HG02678 (cell line): Measurements from ENCODE around the gene BTBD17.
"Not testable (repeated sequence)": the region's sequence is repeated elsewhere in the genome, so short reads cannot be mapped to it uniquely, and the experiment has no call there.

Source experiments
- ATAC-seq: cut with Tn5 transposase; IDR thresholded peaks from one replicate; pipeline ENCODE4 v1.9.1; 2021; ENCODE audit warnings: mild to moderate bottlenecking, moderate library complexity; ENCODE audit not compliant: unreplicated experiment

BTBD17 gene, protein sequence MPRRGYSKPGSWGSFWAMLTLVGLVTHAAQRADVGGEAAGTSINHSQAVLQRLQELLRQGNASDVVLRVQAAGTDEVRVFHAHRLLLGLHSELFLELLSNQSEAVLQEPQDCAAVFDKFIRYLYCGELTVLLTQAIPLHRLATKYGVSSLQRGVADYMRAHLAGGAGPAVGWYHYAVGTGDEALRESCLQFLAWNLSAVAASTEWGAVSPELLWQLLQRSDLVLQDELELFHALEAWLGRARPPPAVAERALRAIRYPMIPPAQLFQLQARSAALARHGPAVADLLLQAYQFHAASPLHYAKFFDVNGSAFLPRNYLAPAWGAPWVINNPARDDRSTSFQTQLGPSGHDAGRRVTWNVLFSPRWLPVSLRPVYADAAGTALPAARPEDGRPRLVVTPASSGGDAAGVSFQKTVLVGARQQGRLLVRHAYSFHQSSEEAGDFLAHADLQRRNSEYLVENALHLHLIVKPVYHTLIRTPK

DNA sequence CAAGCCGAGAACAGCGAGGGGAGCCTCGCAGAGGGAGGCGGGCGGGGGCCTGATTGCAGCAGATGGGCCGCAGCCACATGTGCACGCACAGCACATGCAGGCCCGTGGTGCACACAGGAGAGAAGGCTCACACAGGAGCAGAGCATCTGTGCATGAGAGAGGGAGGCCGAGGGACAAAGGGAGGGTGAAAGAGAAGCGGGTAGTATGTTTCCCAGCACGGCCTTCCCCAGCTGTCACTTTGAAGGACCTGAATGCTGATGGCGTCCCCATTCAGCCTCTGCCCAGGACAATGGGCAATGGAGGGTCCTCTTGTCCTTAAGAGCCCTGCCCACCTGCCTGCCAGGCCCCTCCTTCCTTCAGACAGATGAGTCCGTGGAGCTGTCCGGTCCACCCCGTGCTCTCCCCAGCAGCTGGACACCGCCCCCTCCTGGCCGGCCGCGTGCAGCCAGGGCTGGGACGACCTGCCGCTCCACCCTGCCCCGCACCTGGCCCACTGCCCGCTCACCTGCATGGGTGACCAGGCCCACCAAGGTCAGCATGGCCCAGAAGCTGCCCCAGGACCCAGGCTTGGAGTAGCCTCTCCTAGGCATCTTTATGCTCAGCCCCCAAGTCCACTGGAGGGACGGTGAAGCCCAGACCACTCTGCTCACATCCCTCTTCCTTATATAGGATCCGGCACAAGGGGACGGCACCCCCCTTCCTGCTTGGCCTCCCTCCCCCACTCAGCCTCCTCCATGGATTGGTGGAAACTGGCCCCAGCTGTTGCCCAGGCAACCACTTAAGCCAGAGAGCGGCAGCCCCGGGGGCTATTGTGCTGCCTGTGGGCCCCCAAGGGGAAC is at the start of gene BTBD17:
Gene BTBD17 (minus strand): TSS at position 639 of the 839 bp plus-strand sequence. CDS start 49 bp downstream, at position 590.
- ATAC-seq: no peak

DNA sequence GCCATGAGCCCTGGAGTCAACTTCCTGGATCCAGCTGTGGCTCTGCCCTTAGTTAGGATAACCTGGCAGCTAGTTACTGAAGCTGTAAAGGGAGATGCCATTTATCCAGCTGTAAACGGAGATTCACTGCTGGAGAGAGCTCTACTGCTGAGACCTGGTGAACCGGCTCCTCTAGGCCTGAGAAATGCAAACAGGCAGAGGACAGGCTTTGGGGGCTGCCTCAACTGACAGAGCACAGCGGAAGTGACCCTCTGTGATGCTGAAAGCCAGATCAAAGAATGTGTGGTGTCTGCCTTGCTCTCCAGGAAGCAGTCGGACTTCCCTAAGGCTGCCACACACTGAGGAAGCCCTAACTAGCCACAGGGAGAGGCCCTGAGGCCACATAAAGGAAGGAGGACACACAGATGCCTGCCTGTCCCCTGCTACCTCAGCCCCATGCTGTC is 48.4 kb upstream of the BTBD17 start:
- no peak for ATAC-seq

DNA sequence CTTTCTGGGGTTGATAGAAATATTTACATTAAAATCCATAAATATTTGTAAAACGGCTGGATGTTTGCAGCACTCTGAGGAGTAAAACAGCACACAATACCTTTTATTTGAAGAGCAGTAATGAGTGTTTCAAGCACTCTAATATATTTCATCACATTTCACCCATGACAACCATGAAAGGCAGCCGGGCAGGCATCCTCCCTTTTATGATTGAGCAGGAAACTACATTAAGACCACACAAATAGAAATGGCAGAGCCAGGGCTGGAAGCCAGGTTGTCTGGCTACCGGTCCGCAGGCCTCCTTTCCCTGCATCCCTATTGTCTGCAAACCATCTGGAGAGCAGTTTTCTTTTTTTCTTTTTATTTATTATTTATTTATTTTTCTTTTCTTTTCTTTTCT is 47.1 kb upstream of the BTBD17 start:
- ATAC-seq: no peak

DNA sequence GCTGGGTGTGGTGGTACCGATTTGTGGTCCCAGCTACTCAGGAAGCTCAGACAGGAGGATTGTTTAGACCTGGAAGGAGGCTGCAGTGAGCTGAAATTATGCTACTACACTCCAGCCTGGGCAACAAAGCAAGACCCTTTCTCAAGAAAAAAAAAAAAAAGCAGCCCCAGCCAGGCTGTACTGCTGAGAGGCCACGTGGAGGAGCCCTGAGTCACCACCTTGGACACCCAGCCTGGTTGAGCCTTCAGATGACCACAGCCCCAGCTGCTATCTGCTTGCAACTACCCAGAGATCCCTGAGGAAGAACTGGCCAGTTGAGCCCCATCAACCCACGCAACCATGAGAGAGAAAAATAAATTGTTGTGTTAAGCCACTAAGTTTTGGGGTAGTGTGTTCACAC is 46.6 kb upstream of the BTBD17 start:
- no peak for ATAC-seq

DNA sequence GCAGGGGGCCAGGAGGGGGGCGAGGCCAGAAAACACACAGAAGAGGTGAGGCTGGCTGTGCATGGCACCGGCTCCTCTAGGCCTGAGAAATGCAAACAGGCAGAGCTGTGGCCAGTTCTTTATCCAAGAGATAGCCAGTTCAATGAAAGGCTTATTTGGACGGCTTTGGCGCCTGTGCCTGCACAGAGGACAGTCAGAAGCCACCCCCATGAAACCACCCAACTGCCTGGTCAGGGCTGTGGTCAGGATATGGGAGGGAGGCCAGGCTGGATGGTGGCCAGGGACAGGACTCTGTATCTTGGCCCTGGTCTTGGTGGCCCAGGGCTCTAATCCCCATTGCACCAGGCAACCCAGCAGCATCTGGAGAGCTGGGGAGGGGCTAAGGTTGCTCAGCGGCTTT is 45.7 kb upstream of the BTBD17 start:
- ATAC-seq: no peak

DNA sequence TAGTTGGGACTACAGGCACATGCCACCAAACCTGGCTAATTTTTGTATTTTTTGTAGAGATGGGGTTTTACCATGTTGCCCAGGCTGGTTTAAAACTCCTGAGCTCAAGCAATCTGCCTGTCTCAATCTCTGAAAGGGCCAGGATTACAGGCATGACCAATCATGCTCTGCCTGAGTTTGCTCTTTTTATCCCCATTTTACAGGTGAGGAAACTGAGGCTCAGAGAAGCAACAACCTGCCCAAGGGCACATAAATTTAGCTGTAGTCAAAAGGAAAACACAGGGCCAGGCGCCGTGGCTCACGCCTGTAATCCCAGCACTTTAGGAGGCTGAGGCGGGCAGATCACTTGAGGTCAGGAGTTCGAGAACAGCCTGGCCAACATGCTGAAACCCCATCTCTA is 43.6 kb upstream of the BTBD17 start:
- not testable (repeated sequence) for ATAC-seq

DNA sequence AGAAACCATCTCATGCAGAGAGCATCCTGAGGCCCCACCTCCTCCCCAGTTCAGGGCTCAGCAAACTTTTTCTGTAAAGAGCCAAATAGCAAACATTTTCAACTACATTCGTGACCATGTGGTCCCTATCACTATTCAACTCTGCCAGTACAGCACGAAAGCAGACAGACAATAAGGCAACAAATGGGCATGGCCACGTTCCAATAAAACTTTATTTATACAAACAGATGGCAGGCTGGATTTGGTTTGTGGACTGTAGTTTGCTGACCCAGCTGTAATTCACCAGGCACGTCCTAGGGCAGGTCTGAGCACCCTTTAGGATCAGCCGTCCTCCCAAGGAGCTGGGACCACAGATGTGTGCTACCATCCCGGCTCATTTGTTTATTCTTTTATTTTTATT is 43.1 kb upstream of the BTBD17 start:
- no peak for ATAC-seq

DNA sequence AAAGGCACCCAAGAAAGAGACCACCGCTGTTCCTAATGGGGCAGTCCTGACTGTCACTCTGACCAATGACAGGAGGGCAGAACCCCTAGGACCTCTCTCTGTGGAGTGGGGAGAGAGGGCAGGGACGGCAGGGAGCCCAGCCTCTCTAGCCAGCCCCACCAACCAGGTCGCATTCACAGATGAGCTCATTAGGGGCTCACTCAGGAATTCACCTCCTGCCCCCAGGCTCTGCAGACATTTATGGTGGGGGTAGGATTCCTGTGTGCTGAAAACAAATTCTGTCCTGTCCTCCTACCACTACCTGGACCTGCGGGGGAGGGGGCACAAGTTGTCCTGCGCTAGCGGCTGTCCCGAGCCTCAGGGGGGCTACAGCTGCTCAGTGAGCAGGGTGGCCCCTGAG is 42.5 kb upstream of the BTBD17 start:
- ATAC-seq: no peak

DNA sequence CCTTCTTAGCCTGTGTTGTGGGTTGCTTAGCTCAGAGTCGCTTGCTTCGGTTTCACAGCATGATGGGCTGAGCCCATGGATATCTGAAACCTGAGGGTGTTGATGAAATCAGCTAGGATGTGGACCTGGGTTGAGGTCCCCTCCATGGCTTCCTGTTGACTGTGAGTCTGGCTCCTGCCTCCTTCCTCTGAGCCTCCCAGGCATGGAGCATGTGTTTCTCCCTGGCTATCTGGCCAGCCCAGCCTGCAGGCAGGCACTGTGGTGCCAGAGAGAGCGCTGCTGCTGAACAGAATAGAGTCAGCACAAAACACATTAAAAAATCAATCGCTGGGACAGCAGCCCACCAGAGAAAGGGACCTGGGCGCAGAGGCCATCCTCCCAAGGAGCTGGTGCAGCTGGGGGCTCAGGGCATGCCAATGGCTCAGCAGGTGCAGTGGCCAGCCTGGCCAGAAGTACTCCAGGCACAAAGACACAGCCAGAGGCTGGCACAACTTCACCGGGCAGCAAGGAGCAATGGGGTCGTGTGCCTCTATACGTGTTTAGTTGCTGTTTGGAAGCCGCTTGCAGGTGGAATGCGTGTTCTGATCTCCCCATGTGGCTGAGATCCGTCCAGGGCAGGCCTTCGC is 42.0 kb upstream of the BTBD17 start:
- no peak for ATAC-seq

DNA sequence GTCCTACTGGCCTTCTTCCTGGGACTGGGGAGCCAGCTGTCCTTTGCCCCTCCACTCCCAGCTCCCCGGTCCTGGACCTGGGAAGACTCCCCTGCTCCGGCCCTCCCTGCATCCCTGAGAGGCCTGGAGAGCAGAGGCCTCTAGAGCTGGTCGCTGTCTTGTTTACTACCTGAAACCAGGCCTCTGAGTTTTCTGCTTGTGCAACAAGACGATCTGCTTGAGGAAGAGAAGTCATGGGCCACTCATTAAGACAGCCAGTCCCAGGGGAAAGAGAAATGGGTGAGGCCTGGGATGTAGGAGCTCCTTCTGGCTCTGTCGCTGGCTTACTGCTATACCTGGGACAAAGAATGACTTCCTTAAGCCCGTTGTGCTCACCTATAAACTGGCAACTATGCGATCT is 40.4 kb upstream of the BTBD17 start:
- no peak for ATAC-seq

DNA sequence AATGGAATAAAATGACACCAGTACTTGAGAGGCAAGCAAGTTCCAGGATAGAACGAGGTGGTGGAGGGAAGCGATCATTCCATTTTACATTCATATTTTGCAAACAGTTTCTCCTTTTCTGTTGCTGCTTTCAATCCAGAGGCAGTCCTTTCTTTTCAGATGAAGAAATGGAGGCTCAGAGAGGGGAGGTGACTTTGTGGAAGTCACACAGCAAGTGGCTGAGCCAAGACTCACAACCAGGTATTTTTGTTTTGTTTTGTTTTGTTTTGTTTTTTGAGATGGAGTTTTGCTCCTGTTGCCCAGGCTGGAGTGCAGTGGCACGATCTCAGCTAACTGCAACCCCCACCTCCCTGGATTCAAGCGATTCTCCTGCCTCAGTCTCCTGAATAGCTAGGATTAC is 34.9 kb upstream of the BTBD17 start:
- ATAC-seq: no peak

DNA sequence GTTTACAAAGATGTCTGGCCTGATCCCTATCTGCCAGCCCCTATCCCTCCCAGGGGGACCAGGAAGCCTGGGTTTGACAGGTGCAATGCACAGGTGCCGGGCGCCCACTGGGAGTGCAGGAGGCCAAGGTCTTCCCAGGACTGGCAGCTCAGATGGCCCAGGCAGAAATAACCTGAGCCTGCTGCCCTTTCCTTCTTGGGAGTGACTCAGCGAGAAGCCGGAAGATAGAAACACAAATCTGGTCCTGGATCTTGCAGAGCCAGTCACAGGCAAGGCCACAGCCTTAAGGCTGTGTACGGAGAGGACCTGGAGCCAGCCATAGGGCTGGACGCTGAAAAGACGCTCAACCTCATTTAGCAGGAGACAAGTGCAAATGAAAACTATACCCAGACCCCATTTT is 33.3 kb upstream of the BTBD17 start:
- no peak for ATAC-seq

DNA sequence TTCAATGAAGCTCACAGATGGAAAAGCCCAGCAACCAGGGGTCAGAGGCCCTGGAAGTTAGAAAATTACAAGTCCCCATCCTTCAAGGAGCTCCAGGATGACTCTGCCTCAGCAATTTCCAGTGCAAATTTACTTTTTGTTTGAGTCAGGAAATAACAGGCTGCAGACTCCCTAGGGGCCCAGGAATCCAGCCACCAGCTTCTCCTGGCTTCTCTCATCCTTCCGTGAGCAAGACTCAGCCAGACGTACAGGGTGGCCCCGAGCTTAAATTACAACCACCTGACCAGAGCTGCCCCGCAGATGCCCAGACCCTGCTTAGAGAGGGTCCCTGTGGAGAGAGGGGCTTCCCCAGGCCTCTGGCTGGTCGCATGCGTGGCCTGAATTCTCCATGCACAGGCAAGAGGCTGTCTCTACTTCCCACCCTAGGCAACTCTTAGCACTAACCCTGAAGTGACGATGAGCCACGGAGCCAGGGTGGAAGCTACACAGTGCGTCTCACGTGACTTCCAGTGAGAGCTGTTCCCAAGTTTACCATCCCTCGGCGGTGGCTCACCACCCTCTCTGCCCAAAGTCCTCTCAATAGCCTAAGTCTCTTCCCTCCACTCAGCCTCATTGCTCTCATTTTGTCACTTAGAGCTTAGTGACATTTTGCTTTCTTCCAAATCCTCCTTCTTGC is 32.7 kb upstream of the BTBD17 start:
- no peak for ATAC-seq

DNA sequence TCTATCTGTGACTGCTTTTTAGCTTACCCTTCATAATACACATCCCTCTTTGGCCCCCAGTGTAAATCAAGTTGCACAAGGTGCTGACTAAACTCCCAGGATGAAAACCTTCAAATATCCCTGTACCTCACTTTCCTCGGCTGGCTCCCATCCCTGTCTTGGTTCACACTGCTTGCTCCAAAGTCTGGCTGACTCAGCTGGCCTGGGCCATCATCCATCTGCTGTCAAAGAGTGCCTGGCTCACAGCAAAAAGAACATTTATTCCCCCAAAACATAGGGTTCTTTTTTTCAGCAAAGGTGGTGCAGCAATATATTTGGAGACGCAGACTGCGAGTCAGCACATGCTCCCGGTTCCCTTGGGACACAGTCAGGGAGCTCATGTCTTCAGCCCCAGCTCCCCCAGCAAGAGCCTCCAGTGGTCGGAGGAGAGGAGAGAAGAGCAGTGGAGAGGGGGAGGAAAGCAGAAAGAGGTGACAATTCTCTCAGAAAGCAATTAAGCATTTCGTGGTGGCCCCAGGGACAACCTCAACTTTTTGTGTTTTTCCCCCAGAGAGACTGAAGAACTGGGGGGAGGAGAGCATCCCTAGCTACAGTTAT is 31.8 kb upstream of the BTBD17 start:
- ATAC-seq: no peak

DNA sequence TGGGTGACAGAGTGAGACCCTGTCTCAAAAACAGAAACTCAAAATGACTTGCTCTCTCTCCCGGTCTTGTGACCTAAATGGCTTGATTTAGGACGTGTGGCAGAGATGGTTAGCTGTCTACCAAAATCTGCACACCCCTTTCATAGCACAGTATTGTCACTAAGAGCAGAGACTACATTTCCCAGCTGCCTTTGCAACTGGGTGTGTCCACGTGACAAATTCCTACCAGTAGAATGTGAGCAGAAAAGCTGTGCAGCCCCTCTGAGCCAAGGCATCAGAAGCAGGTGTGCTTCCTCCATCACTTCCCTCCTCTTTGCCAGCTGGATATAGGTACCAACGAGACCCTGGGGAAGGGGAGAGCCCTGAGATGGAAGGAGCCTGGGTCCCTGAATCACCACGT is 31.2 kb upstream of the BTBD17 start:
- ATAC-seq: no peak

DNA sequence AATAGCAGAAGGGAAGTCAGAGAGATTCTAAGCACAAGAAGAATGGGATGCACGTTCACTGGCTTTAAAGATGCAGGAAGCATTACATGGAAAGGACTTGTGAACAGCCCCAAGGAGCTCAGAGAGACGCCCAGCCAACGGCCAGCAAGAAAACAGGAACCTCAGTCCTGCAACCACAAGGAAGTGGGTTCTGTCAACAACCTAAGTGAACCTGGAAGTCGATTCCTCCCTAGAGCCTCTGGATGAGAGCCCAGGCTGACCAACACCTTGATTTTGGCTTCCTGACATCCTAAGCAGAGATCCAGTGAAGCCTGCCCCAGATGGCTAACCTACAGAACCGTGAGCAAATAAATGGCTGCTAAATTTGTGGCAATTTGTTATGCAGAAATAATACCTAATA is 30.1 kb upstream of the BTBD17 start:
- no peak for ATAC-seq

DNA sequence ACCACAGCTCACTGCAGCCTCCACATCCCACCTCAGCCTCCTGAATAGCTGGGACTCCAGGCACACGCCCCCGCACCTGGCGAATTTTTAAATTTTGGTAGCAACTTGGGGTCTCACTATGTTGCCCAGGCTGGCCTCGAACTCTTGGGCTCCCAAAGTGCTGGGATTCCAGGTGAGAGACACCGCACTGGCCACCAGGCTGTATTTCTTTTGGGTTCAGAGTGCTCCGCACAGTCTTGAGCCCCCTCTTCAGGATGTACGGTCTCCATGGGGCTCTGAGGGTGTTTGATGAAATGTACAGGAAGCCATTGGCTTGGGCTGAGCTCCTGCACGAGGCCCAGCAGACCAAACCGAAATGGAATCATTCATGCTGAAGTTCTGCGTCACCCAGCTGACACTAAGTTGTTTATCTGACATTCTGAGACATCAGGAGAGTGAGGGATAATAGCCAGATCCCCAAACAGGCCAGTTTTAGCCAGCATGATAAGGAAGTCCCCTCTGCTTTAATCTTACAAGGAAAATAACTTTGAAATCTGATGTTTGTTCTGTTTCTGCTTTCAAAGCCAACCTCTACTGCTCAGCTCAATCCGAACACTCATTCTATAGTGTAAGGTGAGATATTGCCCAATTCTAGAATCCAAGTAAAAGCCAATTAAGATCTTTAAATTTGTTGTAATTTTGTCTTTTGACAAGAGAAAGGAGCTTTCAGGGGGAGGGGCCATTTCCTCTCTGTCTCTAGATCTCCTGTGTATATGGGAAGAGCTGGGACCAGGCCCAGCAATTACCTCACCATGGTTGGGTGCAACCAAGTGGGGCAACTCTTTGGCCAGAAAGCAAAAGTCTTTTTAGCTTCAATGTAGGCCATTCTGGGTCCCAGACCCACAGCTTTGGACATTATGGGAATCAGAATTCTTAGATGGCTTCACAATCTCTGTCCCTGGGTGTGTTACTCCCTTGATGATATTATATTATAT is 29.3 kb upstream of the BTBD17 start:
- no peak for ATAC-seq

DNA sequence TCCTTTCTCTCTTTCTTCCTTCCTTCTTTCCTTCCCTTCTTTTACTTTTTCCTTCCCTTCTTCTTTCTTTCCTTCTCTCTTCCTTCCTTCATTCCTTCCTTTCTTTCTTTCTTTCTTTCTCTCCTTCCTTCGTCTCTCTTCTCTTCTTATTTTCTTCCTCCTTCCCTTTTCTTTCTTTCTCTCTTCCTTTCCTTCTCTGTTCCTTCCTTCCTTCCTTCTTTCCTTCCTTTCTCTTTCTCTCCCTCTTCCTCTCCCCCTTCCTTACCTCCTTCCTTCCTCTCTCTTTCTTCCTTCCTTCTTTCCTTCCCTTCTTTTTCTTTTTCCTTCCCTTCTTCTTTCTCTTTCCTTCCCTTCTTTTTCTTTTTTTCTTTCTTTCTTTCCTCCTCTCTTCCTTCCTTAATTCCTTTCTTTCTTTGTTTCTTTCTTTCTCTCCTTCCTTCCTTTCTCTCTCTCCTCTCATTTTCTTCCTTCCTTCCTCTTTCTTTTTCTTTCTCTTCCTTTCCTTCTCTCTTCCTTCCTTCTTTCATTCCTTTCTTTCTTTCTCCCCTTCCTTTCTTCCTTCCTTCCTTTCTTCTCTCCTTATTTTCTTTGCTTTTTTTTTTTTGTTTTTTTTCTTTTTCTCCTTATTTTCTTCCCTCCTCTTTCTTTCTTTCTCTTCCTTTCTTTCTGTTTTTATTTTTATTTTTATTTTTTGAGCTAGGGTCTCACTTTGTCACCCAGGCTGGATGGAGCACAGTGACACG is 28.4 kb upstream of the BTBD17 start:
- no peak for ATAC-seq
